HG02981 (cell line): Measurements from ENCODE around the gene LMOD1.
"Not testable (repeated sequence)": the region's sequence is repeated elsewhere in the genome, so short reads cannot be mapped to it uniquely, and the experiment has no call there.

Experiments used
- ATAC-seq: cut with Tn5 transposase; IDR thresholded peaks from one replicate; pipeline ENCODE4 v1.9.1; 2021; ENCODE audit warnings: mild to moderate bottlenecking, moderate library complexity; ENCODE audit not compliant: unreplicated experiment

LMOD1 gene

DNA sequence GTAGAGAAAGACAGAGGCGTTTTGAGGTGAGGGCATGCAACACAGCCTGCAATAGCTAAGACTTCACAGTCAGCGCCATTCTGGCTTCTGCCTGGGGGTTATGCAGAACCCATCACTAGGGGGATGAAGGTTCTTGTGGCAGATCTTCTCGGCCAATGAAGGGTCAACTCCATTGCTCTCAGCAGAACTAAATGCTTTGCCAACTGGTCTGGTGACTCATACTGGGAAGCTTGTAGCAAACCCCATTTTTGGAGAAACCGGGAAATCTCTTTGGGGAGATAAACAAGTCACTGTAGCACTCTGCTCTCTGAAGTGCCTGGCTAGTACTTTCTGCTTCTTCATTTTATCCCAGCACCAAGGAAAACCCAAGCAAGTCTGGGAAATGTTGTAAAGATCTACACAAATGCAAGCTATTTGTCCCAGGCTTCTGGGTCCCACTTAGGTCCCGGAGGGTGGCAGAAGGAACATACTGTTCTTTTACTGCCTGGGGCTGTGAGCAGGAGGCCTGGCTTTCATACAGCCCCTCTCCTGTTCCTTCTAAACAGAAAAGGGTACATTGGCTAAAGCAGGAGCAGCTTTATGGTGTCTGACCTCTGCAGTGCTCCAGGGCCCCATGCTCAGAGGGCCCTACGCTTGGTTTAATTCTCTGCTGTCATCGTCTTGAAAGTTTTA lies 28.9 kb downstream of the LMOD1 start:
- no peak for ATAC-seq

DNA sequence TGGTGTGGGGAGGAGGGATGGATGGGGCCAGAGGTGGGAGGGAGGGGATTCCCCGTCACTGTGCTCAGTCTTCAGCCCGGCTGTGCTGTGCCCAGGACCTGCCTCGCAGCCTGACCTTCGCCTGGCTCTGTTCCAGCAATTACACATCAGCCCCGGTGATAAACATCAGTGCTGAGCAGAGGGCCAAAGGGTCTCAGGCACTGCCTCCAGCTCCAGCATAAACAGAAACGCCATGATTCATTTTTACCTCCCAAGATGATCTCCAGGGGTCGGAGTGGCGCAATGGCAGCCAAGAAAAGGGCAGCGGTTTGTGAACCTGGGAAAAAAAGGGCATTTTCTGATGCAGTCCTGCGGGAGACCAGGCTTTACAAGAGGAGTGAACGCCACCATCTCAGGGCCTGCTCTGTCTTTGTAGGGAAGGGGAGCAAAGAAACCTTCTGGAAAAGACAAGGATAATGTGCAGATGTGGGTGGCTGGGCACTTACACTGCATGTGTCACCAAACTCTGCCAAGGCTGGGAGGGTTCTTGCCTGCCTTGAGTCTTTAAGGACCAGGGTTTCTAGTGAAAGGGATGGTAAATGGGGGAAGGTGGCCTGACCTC lies 29.6 kb downstream of the LMOD1 start:
- ATAC-seq: no peak

DNA sequence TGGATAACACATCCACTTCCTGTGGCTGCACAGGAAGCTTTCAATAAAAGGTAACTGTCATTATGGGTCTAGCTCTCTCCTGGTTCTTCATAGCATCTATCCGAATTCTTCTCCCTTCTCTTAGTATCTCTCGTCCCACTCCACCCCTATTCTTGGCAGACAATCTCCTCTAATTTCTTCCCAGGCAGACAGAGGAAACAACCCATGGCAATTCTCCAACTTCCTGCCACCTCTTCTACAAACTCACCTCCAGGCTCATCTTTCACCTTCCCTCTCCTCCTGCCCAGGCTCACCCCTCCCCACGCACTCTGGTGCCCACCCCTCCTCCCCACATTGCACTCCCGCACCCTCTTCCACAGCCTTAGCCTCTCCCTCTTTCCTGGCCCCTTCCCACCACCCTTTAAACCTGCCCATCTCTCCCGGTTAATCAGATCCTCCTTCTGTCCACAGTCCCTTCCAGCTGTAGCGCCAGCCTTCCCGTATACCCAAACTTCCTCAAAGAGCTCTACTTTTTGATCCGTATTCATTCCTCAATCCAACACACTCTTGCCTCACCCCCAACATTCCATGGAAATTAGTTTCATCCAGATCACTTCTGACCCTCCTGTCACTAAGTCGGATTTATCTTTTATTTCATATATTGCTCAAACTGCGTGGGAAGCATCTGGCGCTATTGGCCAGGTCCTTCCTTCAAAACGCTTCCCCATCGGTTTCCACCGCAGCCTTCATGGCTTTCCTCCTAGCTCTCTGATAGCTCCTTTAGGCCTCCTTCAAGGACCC lies 31.7 kb downstream of the LMOD1 start:
- ATAC-seq: no peak

DNA sequence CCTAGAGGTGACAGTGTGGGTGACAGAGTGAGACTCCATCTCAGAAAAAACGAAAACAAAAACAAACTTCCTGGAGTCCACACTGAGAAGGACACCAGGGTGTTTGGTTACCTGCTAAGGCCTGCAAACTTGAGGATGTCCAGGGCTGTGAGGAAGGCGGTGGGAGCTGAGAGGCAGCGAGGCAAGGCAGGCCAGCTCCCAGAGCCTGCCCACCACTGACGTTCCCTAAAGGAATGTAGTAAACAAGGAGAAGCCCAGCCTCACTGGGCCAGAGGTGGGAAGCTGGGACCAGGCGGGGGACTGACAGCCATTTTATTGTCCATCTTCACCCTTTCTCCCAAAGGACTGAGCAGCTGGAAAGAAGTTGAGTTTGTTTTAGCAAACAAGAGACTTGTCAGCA lies 33.5 kb downstream of the LMOD1 start:
- ATAC-seq: no peak

DNA sequence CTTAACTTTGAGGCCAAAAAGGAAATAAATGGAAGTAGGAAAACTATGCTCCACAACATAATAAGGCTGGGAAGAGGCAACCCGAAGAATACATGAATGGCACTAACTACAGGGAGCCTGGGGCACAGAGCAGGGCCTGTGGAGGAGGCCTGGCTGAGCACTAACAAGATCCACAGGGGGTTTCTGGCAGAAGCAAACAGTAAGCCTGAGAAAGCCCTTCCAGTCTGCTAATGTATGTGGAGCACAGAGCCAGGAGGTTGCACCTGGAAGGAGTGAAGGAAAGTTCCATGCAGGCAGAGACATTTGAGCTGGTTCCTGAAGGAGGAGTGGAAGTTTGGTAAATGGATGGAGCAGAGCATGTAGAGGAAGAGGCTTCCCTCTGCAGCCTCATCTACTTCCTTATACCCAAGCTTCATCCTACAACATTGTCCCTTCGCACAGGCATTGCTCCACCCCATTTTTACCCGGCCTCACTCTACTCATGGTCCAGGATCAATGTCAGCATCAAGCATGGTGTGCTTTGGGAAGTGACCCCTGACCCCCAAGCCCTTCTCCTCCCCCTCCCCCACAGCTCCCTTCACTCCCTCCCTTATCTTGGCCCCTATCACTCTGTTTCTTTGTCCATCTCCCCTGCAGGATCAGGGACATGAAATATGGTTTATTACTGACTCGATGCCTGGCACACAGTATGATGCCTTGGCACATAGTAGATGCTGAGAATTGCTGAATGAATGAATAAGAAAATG lies 34.3 kb downstream of the LMOD1 start:
- no peak for ATAC-seq

DNA sequence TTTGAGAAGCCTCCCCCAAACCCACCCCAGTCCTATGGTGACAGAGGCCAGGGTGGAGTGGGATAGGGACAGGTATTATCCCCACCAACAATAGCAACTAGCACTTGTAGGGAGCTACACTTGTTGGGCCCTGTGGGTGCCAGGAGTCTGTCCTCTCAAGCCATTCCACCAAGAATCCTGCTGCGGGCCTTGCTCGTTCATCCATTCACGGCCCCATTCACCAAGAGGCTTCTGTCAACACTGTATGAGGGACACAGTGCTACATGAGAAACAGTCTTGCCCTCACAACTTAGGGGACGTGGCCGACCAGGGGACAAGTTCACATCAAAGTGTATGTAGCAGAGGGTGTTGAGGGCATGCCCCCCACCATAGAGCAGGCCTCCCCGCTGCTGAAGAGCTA lies 38.7 kb downstream of the LMOD1 start:
- ATAC-seq: no peak

DNA sequence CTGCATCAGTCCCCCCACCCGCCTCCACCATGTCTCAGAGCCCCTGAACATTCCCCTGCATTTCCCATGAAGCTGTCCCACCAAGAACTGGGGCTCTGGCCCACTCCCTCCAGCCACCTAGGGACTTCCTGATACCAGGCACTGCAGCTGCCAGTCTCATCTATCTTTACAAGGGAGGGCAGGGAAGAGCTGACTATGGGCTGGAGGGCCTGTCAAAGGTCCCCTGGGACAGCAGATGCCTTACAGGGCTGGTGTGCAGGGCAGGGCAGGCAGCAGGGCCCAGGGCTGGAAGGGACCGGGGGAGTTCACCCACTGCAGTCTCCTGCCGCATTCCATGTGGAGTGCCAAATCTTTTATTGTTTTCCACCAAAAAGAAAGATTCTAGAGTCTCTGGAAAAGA lies 40.0 kb downstream of the LMOD1 start:
- ATAC-seq: no peak

DNA sequence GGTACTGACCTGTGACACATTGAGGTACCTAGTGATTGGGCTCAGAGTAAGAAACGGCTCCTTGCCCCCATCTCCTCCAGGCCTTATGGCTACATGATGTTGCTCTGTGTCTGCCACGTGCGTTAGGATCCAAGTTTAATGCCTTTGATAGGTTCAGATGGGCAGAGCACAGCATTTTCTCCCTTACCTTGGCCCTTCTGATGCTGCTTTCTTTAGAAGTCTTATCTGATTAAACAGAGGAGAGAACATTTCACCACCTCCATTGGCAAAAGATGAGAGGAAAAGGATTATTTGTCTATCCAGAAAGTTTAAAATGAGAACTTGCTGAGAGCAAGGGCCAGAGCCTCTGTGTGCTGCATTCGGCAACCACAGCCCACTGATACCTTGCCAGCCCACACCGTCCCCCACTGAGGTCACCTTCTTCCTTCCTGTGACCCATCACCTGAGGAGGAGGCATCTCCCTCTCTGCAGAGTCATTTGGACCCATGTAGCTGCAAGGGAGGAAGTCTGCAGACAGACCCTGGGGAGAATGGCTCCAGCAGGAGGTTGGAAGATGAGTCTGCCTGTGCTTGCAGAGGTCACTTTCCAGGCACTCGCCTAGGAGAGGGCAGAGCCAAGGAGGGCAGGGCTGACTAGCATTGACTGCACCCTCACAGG lies 41.0 kb downstream of the LMOD1 start:
- ATAC-seq: no peak

DNA sequence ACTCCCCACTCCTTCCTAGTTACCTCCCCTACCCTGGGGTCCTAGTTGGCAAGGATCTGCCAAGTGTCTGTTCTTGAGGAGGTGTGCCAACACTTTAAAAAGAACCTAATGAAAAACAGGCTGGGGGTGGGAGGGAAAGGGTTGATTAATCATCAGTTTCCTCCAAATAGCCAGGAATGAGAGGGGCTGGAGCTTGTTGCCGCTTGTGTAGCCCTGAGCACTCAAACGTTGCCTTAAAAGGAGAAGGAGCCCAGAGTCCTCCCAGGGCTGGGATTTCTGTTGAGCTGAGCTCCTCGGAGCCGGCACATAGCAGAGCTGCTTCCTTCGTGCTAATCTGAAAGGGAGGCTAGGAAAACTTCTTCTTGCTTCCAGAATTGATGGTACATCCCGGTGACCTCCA lies 41.8 kb downstream of the LMOD1 start:
- no peak for ATAC-seq

DNA sequence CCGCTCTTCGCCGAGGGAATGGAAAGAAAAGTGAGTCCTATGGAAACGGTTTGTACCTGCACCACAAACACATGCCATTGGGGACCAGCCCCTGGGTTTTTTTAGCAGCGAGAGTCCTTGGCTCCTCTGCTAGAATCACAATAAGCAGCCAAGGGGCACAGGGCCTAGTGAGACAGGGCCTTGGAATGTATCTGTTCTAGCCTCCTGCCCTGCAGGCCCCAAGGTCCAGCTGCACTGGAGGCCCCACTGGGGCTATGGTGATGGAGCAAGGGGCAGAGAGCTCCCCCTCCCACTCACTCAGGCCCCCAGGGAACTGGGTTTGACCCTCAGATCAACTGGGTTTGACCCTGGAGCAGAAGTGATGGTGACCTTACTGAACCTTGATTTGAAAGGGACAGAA lies 43.2 kb downstream of the LMOD1 start:
- no peak for ATAC-seq

DNA sequence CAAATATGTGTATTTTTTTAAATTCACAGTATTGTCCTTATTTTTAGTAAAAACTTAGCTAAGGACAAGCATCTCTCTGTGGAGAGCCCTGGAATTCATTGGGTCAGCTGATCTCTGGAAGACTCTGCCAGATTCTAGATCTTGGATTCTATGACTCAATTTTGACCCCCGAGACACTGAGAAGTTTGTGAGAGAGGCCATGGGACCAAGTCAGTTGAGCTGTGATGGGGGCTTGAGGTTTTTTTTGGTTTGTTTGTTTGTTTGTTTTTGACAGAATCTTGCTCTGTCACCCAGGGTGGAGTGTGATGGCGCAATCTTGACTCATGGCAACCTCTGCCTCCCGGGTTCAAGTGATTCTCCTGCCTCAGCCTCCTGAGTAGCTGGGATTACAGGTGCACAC lies 44.1 kb downstream of the LMOD1 start:
- no peak for ATAC-seq

DNA sequence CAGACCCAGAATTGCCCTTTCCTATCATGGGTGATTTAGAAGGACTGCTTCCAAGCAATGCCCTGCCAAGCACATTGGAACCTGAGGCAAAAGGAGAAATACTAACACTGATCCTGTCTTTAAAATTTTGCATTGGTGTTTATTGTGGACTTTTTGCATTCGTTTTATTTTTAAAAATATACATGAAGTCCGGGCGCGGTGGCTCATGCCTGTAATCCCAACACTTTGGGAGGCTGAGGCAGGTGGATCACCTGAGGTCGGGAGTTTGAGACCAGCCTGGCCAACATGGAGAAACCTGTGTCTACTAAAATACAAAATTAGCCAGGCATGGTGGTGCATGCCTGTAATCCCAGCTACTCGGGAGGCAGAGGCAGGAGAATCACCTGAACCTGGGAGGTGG lies 45.3 kb downstream of the LMOD1 start:
- ATAC-seq: not testable (repeated sequence)

DNA sequence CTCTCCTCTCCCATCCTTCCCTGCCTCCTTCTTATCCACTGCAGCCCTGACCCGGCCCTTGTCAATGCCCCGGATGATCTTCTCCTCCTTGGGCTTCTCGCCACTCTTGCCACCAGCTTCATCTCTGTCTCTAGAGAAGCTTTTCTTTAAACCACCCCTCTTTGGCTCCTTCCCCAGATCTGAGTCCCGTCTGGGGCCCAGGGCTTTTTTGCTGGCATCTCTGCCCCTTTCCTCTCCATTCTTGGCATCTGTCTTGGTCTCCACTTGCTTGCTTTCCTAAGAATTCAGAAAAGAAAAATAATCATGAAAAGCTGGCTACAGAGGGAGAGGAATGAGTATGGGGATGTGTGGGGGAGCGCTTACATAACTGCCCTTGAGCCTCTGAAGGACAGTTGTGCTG lies 45.9 kb downstream of the LMOD1 start:
- no peak for ATAC-seq

DNA sequence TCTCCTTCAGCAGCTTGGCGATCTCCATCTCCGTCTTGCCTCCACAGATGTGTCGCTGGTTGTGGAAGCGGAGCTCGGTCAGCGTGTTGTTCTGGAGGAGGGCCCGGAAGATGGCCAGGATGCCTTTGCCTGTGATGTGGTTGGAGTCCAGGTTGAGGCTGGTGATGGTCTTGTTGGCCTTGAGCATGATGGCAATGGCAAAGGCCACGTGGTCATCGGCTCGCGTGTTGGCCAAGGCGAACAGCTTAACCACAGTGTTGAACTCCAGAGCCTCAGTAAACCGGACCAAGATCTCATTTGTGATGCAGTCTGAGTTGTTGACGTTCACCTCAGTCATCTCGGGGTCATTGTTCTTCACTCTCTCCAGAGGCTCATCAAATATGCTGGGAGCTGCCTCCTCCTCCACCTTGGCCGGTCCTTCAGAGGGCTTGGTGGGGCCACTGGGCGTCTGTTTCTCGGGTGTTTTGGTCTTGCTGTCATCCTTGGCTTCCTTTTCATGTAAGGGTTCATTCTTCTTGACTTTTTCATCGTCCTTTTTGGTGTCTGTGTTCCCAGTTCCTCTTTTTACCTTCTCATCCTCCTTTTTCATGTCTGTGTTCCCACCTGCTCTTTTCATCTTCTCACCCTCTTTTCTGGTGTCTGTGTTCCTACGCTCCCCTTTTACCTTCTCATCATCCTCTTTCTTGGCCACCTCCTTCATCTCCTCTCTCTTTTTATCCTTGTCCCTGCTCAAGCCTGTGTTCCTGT lies 46.5 kb downstream of the LMOD1 start:
- no peak for ATAC-seq

DNA sequence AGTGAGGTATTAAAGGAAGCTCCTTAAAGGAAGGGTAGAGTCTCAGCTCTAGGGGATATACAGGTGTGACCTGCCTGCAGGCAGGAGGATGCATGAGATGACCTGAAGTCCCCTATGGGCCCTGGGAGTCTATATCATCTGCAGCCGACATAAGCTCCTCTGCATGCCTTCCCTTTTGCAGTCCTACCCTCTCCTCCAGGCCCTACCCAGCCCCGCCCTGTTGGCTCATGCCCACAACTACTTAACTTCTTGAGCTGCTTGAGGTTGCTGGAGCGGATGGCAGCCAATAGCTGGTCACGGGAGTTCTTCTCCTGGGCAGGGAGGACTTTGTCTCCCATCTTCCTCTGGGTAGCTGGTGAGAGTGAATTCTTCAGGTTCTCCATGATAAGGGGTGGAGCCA lies 47.4 kb downstream of the LMOD1 start:
- ATAC-seq: no peak

DNA sequence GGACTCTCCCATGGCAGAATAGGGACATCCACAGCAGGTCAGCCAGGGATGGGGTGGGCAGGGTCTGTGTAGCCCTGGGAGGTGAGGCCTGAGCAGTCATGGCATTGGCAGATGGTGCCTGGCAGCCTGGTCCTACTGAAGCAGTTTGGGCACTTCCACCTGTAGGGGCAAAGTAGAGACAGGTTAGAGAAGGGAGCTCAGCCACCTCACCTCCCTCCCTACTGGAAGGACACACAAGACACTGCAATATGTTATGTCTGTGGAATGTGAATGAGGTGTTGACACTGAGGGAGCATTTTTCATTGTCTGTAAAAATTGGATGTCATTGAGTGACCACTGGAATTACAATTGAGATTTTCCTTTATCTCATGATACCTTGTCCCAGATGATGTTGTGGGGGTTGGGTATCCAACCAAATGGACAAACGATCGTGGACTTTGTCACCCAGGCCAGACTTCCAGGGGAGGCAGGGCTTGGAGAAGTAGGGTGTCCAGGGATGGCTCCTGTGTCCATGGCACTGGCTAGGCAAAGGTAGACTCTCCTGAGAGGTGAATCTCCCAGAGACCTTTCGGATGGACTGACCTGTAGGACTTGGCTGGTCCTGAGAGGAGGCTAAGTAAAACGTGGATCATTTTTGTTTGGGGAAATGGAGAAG lies 48.0 kb downstream of the LMOD1 start:
- no peak for ATAC-seq

DNA sequence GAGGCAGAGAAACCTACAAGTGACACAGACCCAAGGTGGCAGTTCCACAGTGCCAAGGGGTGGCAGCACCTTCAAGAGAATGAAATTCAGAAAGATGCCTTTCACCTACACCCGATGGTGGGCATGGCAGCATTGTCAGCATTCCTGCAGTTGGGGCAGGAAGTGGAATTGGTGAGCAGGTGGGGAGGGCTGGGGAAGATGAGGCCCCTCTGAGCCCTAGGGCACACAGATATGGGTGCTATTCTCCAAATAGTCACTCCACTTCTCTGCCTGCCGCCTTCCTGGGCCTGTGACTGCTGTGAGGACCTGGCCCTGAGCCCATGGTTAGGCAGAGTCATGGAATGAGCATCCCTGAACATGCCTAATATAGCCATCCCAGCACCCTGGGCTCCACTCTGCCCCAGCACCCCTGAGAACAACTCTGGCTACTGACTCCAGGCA lies 49.4 kb downstream of the LMOD1 start:
- no peak for ATAC-seq

DNA sequence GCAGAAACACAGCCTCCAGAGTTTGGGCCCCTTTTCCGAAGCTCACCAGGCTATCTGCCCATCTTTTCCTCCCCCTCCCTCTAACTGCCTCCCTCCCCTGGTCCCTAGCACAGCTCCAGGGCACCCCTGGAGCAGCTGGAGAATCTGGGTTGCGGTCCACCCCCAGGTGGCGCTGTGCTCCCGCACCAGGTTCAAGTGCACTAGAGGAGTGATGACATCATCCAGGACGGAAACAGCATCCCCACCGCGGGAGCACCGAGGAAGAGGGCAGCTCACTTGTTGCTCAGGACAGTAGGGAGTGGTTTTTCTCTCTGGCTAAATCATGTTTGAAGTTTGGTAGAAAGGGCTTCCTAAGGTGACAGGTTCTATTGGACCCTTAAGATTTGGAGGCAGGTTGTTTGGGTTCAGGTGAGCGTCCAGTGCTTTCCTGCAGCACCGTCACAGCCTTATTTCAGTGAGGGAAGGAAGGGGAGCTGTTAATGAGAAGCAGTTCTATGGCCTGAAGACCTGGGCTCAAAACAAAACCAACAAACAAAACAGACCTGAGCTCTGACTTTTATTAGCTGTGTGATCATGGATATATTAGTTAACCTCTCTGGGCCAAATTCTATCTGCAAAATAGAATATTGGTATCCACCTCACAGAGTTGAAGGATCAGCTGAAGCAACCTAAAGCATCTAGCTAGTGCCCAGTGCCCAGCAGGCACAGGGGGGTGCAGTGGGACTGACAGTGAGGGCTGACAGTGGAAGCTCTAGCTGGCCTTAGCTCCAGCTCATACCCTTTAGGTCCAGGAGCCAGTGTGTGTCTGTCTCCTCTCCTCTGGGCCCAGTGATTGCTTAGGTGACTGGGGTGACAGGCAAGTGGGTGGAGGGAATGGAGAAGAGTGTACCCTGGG lies 50.2 kb downstream of the LMOD1 start:
- peak; percentile 65 for ATAC-seq
